HCT116 (cell line): ENCODE data around the gene PRL. TPM values are rescaled to one million over a fixed set of nuclear protein-coding genes. Genes with fewer than 3 reads are reported as not detected.

Source experiments
- ATAC-seq: fragments of 200-7000 bp; cut with Tn5 transposase; 2 replicates; pipeline ENCODE4 v1.9.1; 2020; ENCODE audit warnings: mild to moderate bottlenecking, moderate library complexity
- BruUV-seq: library from RNA; stranded (reverse); fragments of 400-500 nt; replicated peaks from 2 replicates; lab custom pipeline; 2021; lab: Mats Ljungman, UMichigan
- CTCF ChIA-PET: fragments of 300-600 bp; sonication (Branson Sonifier 250); formaldehyde crosslinking; loops from one replicate; lab custom pipeline; 2021; ENCODE audit warnings: antibody characterized with exemption; lab: Charles Lee
- POLR2A ChIA-PET: fragments of 300-600, 350-600 bp; sonication (Branson Sonifier 250); formaldehyde crosslinking; loops from one replicate; lab custom pipeline; 2021; ENCODE audit warnings: antibody characterized with exemption; lab: Charles Lee
- RAD21 ChIA-PET, 2 experiments: fragments of 300-600 bp; sonication (Branson Sonifier 250); formaldehyde crosslinking; loops; one replicate each; lab custom pipeline; 2023; ENCODE audit warnings: low total read pairs in 2 of 2; ENCODE audit not compliant: uncharacterized antibody in 2 of 2, unreplicated experiment in 2 of 2, low non-redundant PET in 1 of 2; lab: Charles Lee
- DNase-seq: peaks from one replicate; pipeline ENCODE4 v3.0.0-alpha.2; 2010; ENCODE audit warnings: low read depth, low spot score
- H2AFZ ChIP-seq: fragments of 200-600 bp; shearing (Covaris generic), sonication (generic); 2 replicates; pipeline ENCODE4 v1.6.1; 2017; ENCODE audit warnings: low read depth, mixed run types, mixed read lengths, antibody characterized with exemption, low read length; ENCODE audit not compliant: poor library complexity, severe bottlenecking
- H3K27ac ChIP-seq: 2 replicates; pipeline ENCODE4 v1.5.1; 2012; ENCODE audit warnings: low read depth, low read length
- H3K27me3 ChIP-seq: fragments of 200-600 bp; sonication (generic); 2 replicates; pipeline ENCODE4 v1.6.1; 2016; ENCODE audit warnings: mixed run types, low read length, mixed read lengths; ENCODE audit not compliant: insufficient read depth
- H3K36me3 ChIP-seq, 2 experiments: fragments of 200-500 bp in 1 of 2; fragments of 200-600 bp in 1 of 2; sonication (Bioruptor generic) in 1 of 2; sonication (generic) in 1 of 2; 2 replicates each; pipeline versions ENCODE4 v1.5.1 to v1.6.1; 2014 to 2016; ENCODE audit warnings: low read length in 2 of 2, inconsistent platforms in 1 of 2, mixed read lengths in 1 of 2, mixed run types in 1 of 2; ENCODE audit not compliant: insufficient read depth in 2 of 2, control insufficient read depth in 1 of 2
- H3K4me1 ChIP-seq, 2 experiments: fragments of 200-600 bp in 1 of 2; sonication (generic) in 1 of 2; 2 replicates each; pipeline versions ENCODE4 v1.5.1 to v1.6.1; 2012 to 2017; ENCODE audit warnings: low read length in 2 of 2, inconsistent platforms in 1 of 2, mild to moderate bottlenecking in 1 of 2, mixed read lengths in 1 of 2, mixed run types in 1 of 2, moderate library complexity in 1 of 2; ENCODE audit not compliant: insufficient read depth in 2 of 2, control insufficient read depth in 1 of 2
- H3K4me2 ChIP-seq: fragments of 200-600 bp; sonication (generic); 2 replicates; pipeline ENCODE4 v1.6.1; 2017; ENCODE audit warnings: mixed run types, low read length, mixed read lengths
- H3K4me3 ChIP-seq, 2 experiments: fragments of 200-600 bp in 1 of 2; sonication (generic) in 1 of 2; replicated peaks in 1 of 2; 2 replicates each; pipeline ENCODE4 v1.5.1; 2011 to 2016; ENCODE audit warnings: low read length in 2 of 2, control low read depth in 1 of 2, low read depth in 1 of 2, mild to moderate bottlenecking in 1 of 2, mixed read lengths in 1 of 2, mixed run types in 1 of 2
- H3K79me2 ChIP-seq: fragments of 200-600 bp; sonication (generic); 2 replicates; pipeline ENCODE4 v1.6.1; 2017; ENCODE audit warnings: mild to moderate bottlenecking, mixed run types, low read length, moderate library complexity, mixed read lengths; ENCODE audit not compliant: insufficient read depth
- H3K9ac ChIP-seq: fragments of 200-600 bp; sonication (generic); 2 replicates; pipeline ENCODE4 v1.6.1; 2016; ENCODE audit warnings: low read length, mixed read lengths
- H3K9me2 ChIP-seq: fragments of 200-600 bp; sonication (generic), shearing (Covaris generic); 2 replicates; pipeline ENCODE4 v1.6.1; 2017; ENCODE audit warnings: mixed run types, mild to moderate bottlenecking, moderate library complexity; ENCODE audit not compliant: insufficient read depth
- H3K9me3 ChIP-seq, 2 experiments: fragments of 200-500 bp in 1 of 2; fragments of 200-600 bp in 1 of 2; sonication (Bioruptor generic) in 1 of 2; sonication (generic) in 1 of 2; 2 replicates each; pipeline ENCODE4 v1.6.1; 2014 to 2017; ENCODE audit warnings: low read length in 2 of 2, mixed read lengths in 2 of 2, inconsistent platforms in 1 of 2, low read depth in 1 of 2, mild to moderate bottlenecking in 1 of 2, mixed run types in 1 of 2, moderate library complexity in 1 of 2; ENCODE audit not compliant: control insufficient read depth in 1 of 2, insufficient read depth in 1 of 2
- H4K20me1 ChIP-seq: fragments of 200-600 bp; sonication (generic), shearing (Covaris generic); 2 replicates; pipeline ENCODE4 v1.6.1; 2017; ENCODE audit warnings: mixed run types, mild to moderate bottlenecking, moderate library complexity; ENCODE audit not compliant: insufficient read depth
- ELF1 ChIP-seq: IDR thresholded peaks from 2 replicates; pipeline ENCODE4 v1.6.1; 2012; ENCODE audit warnings: low read depth, borderline replicate concordance
- POLR2AphosphoS5 ChIP-seq: IDR thresholded peaks from 2 replicates; pipeline ENCODE4 v1.6.1; 2011; ENCODE audit warnings: mild to moderate bottlenecking, low read depth, low read length, moderate library complexity
- SIN3A ChIP-seq: IDR thresholded peaks from 2 replicates; pipeline ENCODE4 v1.6.1; 2012; ENCODE audit warnings: low read depth
- intact Hi-C: fragments of 100-400 bp; cut with micrococcal nuclease; formaldehyde crosslinking; loops from 2 replicates; pipeline ENCODE4 v1.10.0; 2022
- total RNA-seq: library from RNA; stranded (reverse); gene quantifications from one replicate; pipeline ENCODE4 v1.2.1, GENCODE V29; 2021; ENCODE audit not compliant: unreplicated experiment
- TF ChIP-seq, protein P1 (sequence below): IDR thresholded peaks from 2 replicates; pipeline ENCODE4 v1.6.1; 2012; ENCODE audit warnings: low read depth
- TF ChIP-seq, protein P2 (sequence below): IDR thresholded peaks from 2 replicates; pipeline ENCODE4 v1.6.1; 2011; ENCODE audit warnings: mild to moderate bottlenecking, low read length, moderate library complexity; ENCODE audit not compliant: insufficient replicate concordance; ENCODE audit errors: extremely low read depth

The PRL gene
- total RNA-seq, 1 experiment from 2014 or later, result not detected

DNA sequence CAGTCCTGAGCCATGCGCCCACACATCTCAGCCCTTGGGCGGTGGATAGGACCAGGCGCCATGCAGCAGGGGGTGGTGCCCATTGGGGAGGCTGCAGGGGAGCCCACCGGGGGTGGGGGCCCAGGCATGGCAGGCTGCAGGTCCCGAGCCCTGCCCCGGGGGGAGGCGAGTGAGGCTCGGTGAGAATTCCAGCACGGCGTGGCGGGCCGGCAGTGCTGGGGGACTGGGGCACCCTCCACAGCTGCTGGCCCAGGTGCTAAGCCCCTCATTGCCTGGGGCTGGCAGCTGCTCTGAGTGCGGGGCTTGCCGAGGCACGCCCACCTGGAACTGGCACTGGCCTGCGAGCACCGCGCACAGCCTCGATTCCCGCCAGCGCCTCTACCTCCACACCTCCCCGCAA lies 21.6 kb upstream of the PRL start:
- no peaks in the 10 kb centered on the region for H3K9me3 ChIP-seq
- RAD21 ChIA-PET, result no interaction called here
- H3K9me2 ChIP-seq, result no peaks in the 10 kb centered on the region
- no peak for ATAC-seq
- no peak overlapping the region for H3K9ac ChIP-seq
- no peaks in the 10 kb centered on the region for H4K20me1 ChIP-seq
- H3K27me3 ChIP-seq, result no peaks in the 10 kb centered on the region
- POLR2A ChIA-PET, result no interaction called here
- H3K4me3 ChIP-seq, result no peak overlapping the region
- BruUV-seq, result no TSS peak
- no peak for DNase-seq
- no peak overlapping the region for H2AFZ ChIP-seq
- intact Hi-C loops, result no loop called here
- CTCF ChIA-PET, result no interaction called here
- no peak overlapping the region for H3K4me2 ChIP-seq
- no peaks in the 10 kb centered on the region for H3K36me3 ChIP-seq
- no peaks in the 10 kb centered on the region for H3K79me2 ChIP-seq
- TF ChIP-seq SIN3A (no peak), ELF1 (no peak), POLR2AphosphoS5 (no peak)
- TF ChIP-seq, protein P1, sequence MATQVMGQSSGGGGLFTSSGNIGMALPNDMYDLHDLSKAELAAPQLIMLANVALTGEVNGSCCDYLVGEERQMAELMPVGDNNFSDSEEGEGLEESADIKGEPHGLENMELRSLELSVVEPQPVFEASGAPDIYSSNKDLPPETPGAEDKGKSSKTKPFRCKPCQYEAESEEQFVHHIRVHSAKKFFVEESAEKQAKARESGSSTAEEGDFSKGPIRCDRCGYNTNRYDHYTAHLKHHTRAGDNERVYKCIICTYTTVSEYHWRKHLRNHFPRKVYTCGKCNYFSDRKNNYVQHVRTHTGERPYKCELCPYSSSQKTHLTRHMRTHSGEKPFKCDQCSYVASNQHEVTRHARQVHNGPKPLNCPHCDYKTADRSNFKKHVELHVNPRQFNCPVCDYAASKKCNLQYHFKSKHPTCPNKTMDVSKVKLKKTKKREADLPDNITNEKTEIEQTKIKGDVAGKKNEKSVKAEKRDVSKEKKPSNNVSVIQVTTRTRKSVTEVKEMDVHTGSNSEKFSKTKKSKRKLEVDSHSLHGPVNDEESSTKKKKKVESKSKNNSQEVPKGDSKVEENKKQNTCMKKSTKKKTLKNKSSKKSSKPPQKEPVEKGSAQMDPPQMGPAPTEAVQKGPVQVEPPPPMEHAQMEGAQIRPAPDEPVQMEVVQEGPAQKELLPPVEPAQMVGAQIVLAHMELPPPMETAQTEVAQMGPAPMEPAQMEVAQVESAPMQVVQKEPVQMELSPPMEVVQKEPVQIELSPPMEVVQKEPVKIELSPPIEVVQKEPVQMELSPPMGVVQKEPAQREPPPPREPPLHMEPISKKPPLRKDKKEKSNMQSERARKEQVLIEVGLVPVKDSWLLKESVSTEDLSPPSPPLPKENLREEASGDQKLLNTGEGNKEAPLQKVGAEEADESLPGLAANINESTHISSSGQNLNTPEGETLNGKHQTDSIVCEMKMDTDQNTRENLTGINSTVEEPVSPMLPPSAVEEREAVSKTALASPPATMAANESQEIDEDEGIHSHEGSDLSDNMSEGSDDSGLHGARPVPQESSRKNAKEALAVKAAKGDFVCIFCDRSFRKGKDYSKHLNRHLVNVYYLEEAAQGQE, result no peak
- no peak overlapping the region for H3K27ac ChIP-seq
- peaks cover under 1 to 4% of the 10 kb centered on the region in 2 experiments for H3K4me1 ChIP-seq

- Histone ChIP-seq H3K4me2 (no peak overlapping the region), H3K4me1 (peaks cover 8 to 10% of the 10 kb centered on the region in 2 experiments; a peak in 2 of 4 replicates), H3K27ac (no peak overlapping the region), H3K9me3 (peaks cover 0 to 4% of the 10 kb centered on the region in 2 experiments; a peak in 2 of 4 replicates), H3K36me3 (no peaks in the 10 kb centered on the region), H3K9ac (no peak overlapping the region), H2AFZ (no peak overlapping the region), H3K27me3 (no peaks in the 10 kb centered on the region), H4K20me1 (no peaks in the 10 kb centered on the region), H3K4me3 (no peak overlapping the region), H3K9me2 (no peaks in the 10 kb centered on the region), H3K79me2 (no peaks in the 10 kb centered on the region)
- intact Hi-C loops, result no loop called here
- DNase-seq (no peak), ATAC-seq (no peak)
- CTCF ChIA-PET, result no interaction called here
- RAD21 ChIA-PET, result no interaction called here
- POLR2A ChIA-PET, result no interaction called here
- TF ChIP-seq, protein P2, sequence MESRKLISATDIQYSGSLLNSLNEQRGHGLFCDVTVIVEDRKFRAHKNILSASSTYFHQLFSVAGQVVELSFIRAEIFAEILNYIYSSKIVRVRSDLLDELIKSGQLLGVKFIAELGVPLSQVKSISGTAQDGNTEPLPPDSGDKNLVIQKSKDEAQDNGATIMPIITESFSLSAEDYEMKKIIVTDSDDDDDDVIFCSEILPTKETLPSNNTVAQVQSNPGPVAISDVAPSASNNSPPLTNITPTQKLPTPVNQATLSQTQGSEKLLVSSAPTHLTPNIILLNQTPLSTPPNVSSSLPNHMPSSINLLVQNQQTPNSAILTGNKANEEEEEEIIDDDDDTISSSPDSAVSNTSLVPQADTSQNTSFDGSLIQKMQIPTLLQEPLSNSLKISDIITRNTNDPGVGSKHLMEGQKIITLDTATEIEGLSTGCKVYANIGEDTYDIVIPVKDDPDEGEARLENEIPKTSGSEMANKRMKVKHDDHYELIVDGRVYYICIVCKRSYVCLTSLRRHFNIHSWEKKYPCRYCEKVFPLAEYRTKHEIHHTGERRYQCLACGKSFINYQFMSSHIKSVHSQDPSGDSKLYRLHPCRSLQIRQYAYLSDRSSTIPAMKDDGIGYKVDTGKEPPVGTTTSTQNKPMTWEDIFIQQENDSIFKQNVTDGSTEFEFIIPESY, result no peak
- TF ChIP-seq, protein P1, result no peak
- no TSS peak for BruUV-seq
Measured at GRCh38 chr6:22313796-22314195, 17.0 kb upstream of the PRL start.
